MCF 10A (cell line): Measurements from ENCODE around the gene PHOX2A. TPM values are rescaled to one million over a fixed set of nuclear protein-coding genes. Genes with fewer than 3 reads are reported as not detected.

ENCODE experiments used
- BruUV-seq: library from RNA; stranded (reverse); fragments of 400-500 nt; replicated peaks from 2 replicates; lab custom pipeline; 2021; lab: Mats Ljungman, UMichigan
- CTCF ChIA-PET: fragments of 300-600 bp; sonication (Branson Sonifier 250); formaldehyde crosslinking; extraction: SDS; loops from one replicate; lab custom pipeline; 2021; ENCODE audit warnings: antibody characterized with exemption, inconsistent platforms; lab: Yijun Ruan, JAX
- POLR2A ChIA-PET: fragments of 300-600, 350-650 bp; sonication (Branson Sonifier 250); formaldehyde crosslinking; extraction: SDS; loops from one replicate; lab custom pipeline; 2020; ENCODE audit warnings: antibody characterized with exemption, inconsistent platforms; lab: Yijun Ruan, JAX
- DNase-seq: peaks from one replicate; pipeline ENCODE4 v3.0.0-alpha.2; 2018; ENCODE audit not compliant: unreplicated experiment
- H3K27ac Mint-ChIP-seq: one replicate; pipeline ENCODE4 v1.8.0; 2022; ENCODE audit warnings: mild to moderate bottlenecking, low read depth, mixed read lengths; ENCODE audit not compliant: unreplicated experiment
- H3K27me3 Mint-ChIP-seq: one replicate; pipeline ENCODE4 v1.8.0; 2022; ENCODE audit warnings: mixed read lengths; ENCODE audit not compliant: insufficient read depth, unreplicated experiment
- H3K36me3 Mint-ChIP-seq: one replicate; pipeline ENCODE4 v1.8.0; 2022; ENCODE audit warnings: mild to moderate bottlenecking, moderate library complexity, mixed read lengths; ENCODE audit not compliant: insufficient read depth, unreplicated experiment
- H3K4me1 Mint-ChIP-seq: one replicate; pipeline ENCODE4 v1.8.0; 2022; ENCODE audit warnings: mixed read lengths; ENCODE audit not compliant: insufficient read depth, unreplicated experiment
- H3K4me3 Mint-ChIP-seq: one replicate; pipeline ENCODE4 v1.8.0; 2022; ENCODE audit warnings: mild to moderate bottlenecking, moderate library complexity, mixed read lengths; ENCODE audit not compliant: unreplicated experiment
- H3K9me3 Mint-ChIP-seq: one replicate; pipeline ENCODE4 v1.8.0; 2022; ENCODE audit warnings: mixed read lengths; ENCODE audit not compliant: unreplicated experiment
- intact Hi-C: fragments of 100-400 bp; cut with micrococcal nuclease; formaldehyde crosslinking; loops from 2 replicates; pipeline ENCODE4 v1.14.1; 2022
- total RNA-seq: library from RNA; stranded (reverse); gene quantifications from 2 replicates; pipeline ENCODE4 v1.2.3, GENCODE V29; 2022
- TF ChIP-seq, protein P1 (sequence below): fragments of 200-600 bp; IDR thresholded peaks from one replicate; pipeline ENCODE4 v1.8.0; 2022; ENCODE audit warnings: antibody characterized with exemption, mild to moderate bottlenecking; ENCODE audit not compliant: unreplicated experiment

PHOX2A gene
- total RNA-seq, 1 experiment from 2014 or later = not detected

DNA sequence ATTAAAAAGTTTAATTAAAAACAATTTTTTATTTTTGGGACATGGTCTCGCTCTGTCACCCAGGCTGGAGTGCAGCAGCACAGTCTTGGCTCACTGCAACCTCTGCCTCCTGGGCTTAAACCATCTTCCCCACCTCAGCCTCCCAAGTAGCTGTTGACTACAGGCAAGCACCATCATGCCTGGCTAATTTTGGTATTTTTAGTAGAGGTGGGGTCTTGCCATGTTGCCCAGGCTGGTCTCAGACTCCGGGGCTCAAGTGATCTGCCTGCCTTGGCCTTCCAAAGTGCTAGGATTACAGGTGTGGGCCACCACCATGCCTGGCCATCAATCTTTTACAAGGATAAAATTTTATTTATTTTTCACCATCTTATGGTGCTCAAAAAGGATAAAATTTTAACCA, 43.3 kb upstream of the PHOX2A start:
- no peak overlapping the region for H3K4me3 Mint-ChIP-seq
- no peaks in the 10 kb centered on the region for H3K4me1 Mint-ChIP-seq
- TF ChIP-seq, protein P1, sequence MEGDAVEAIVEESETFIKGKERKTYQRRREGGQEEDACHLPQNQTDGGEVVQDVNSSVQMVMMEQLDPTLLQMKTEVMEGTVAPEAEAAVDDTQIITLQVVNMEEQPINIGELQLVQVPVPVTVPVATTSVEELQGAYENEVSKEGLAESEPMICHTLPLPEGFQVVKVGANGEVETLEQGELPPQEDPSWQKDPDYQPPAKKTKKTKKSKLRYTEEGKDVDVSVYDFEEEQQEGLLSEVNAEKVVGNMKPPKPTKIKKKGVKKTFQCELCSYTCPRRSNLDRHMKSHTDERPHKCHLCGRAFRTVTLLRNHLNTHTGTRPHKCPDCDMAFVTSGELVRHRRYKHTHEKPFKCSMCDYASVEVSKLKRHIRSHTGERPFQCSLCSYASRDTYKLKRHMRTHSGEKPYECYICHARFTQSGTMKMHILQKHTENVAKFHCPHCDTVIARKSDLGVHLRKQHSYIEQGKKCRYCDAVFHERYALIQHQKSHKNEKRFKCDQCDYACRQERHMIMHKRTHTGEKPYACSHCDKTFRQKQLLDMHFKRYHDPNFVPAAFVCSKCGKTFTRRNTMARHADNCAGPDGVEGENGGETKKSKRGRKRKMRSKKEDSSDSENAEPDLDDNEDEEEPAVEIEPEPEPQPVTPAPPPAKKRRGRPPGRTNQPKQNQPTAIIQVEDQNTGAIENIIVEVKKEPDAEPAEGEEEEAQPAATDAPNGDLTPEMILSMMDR = no peak
- CTCF ChIA-PET = no interaction called here
- no peaks in the 10 kb centered on the region for H3K9me3 Mint-ChIP-seq
- H3K27ac Mint-ChIP-seq = no peak overlapping the region
- H3K36me3 Mint-ChIP-seq = peaks cover 9% of the 10 kb centered on the region
- no TSS peak for BruUV-seq
- intact Hi-C loops = no loop called here
- DNase-seq = no peak
- POLR2A ChIA-PET = no interaction called here
- peaks cover 22% of the 10 kb centered on the region for H3K27me3 Mint-ChIP-seq

DNA sequence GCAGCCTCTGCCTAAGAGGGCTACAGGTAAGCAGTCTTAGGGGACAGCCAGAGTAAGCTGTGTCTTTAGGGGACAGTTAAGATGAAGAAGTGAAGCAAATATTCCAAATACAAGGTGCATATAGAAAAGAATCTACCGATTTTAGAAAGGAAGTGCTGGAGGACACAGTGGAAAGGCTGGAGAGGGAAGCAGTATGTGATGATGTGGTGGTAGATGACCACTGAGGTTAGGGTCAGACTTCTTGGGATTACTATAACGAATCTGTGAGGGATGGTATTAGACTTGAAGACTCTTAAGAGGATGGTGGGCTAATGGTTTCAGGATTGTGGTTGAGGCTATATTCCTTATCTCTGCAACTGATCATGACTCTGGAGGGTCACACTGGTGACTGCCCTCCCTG, 40.0 kb upstream of the PHOX2A start:
- no peak for DNase-seq
- no TSS peak for BruUV-seq
- POLR2A ChIA-PET = no interaction called here
- peaks cover 22% of the 10 kb centered on the region for H3K27me3 Mint-ChIP-seq
- peaks cover 9% of the 10 kb centered on the region for H3K4me1 Mint-ChIP-seq
- intact Hi-C loops = no loop called here
- TF ChIP-seq, protein P1 = no peak
- no peak overlapping the region for H3K4me3 Mint-ChIP-seq
- H3K36me3 Mint-ChIP-seq = no peaks in the 10 kb centered on the region
- CTCF ChIA-PET = no interaction called here
- H3K27ac Mint-ChIP-seq = no peak overlapping the region
- peaks cover 6% of the 10 kb centered on the region for H3K9me3 Mint-ChIP-seq

DNA sequence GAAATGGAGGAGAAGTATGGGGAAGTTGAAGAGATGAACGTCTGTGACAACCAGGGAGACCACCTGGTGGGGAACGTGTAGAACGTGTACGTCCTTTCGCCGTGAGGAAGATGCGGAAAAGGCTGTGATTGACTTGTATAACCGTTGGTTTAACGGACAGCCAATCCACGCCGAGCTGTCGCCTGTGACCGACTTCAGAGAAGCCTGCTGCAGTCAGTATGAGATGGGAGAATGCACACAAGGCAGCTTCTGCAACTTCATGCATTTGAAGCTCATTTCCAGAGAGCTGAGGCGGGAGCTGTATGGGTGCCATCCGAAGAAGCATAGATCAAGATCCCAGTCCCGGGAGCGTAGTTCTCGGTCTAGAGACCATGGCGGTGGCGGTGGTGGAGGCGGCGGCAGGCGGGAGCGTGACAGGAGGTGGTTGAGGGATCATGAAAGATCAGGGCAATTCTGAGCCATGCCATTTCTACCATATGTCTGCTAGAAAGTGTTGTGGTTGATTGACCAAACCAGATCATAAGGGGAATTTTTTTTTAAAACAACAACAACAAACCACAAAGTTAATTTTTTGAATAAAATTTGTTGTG, 36.8 kb upstream of the PHOX2A start:
- no peaks in the 10 kb centered on the region for H3K36me3 Mint-ChIP-seq
- intact Hi-C loops = no loop called here
- ChIA-PET POLR2A (no interaction called here), CTCF (interaction anchor here (0.7 kb wide), 1 partner anchor 30 kb away, joined by 3 read pairs; no protein-coding TSS in a partner anchor)
- H3K4me3 Mint-ChIP-seq = no peak overlapping the region
- peaks cover 9% of the 10 kb centered on the region for H3K4me1 Mint-ChIP-seq
- no peak overlapping the region for H3K27ac Mint-ChIP-seq
- peaks cover 6% of the 10 kb centered on the region for H3K9me3 Mint-ChIP-seq
- H3K27me3 Mint-ChIP-seq = peaks cover 22% of the 10 kb centered on the region
- no TSS peak for BruUV-seq
- TF ChIP-seq, protein P1 = no peak
- DNase-seq = no peak

DNA sequence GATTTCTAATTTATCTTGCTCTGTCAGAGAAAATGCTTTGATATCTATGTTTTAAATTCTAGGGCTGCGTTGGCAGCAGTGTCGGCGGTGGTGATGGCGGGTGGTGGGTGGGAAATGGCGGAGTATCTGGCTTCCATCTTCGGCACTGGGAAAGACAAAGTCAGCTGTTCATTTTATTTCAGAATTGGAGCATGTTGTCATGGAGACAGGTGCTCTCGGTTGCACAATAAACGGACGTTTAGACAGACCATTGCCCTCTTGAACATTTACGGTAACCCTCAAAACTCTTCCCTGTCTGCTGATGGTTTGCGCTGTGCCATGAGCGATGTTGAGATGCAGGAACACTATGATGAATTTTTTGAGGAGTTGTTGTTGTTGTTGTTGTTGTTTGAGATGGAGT, 36.1 kb upstream of the PHOX2A start:
- POLR2A ChIA-PET = no interaction called here
- no TSS peak for BruUV-seq

More for the DNA sequence above, 36.1 kb upstream of the PHOX2A start:
- CTCF ChIA-PET = no interaction called here
- intact Hi-C loops = no loop called here
- TF ChIP-seq, protein P1 = no peak
- no peak for DNase-seq
- Mint-ChIP-seq H3K27me3 (peaks cover 22% of the 10 kb centered on the region), H3K36me3 (no peaks in the 10 kb centered on the region), H3K4me1 (peaks cover 9% of the 10 kb centered on the region), H3K9me3 (peaks cover 6% of the 10 kb centered on the region), H3K4me3 (no peak overlapping the region), H3K27ac (no peak overlapping the region)
